Sigmoid colon (tissue), 4 donors: ENCODE data around the gene ACLY.

Experiments
- CTCF ChIP-seq, 4 experiments: fragments of 450-650 bp in 3 of 4; fragments of 200-600 bp in 1 of 4; IDR thresholded peaks; one replicate each; pipeline ENCODE4 v1.5.1; 2016 to 2019; ENCODE audit warnings: antibody characterized with exemption in 4 of 4, mild to moderate bottlenecking in 3 of 4, moderate library complexity in 2 of 4
- EP300 ChIP-seq, 4 donors: sonication (generic); formaldehyde crosslinking; IDR thresholded peaks; one replicate each; pipeline ENCODE4 v1.6.1; 2017; ENCODE audit warnings: antibody characterized with exemption in 4 of 4
- POLR2AphosphoS5 ChIP-seq, 4 donors: sonication (generic); formaldehyde crosslinking; IDR thresholded peaks; one replicate each; pipeline ENCODE4 v1.6.1; 2017; ENCODE audit warnings: antibody characterized with exemption in 4 of 4

- TF ChIP-seq EP300 (IDR thresholded peaks at IDR 0.05) (no peak), CTCF (IDR thresholded peaks at IDR 0.05) (no peak), POLR2AphosphoS5 (IDR thresholded peaks at IDR 0.05) (peak; percentile 80 to 93 (median 88))
Measured at GRCh38 chr17:41918314-41919164, at the start of gene ACLY.
